ENCODE measurements around the gene MYMX. TPM values are rescaled to one million over a fixed set of nuclear protein-coding genes. Genes with fewer than 3 reads are reported as not detected.
"Not testable (repeated sequence)": the region's sequence is repeated elsewhere in the genome, so short reads cannot be mapped to it uniquely, and the experiment has no call there.

Gene MYMX
- total RNA-seq, 1 experiment from 2014 or later: not detected

- H3K4me3 ChIP-seq (ENCODE audit: low read depth, low read length, poor library complexity, severe bottlenecking): no peak overlapping the region
- TF ChIP-seq EZH2 (IDR thresholded peaks at IDR 0.05; ENCODE audit: borderline replicate concordance, low read depth, low read length, poor library complexity, severe bottlenecking): no peak
- no peak for TF ChIP-seq CTCF (conservative IDR thresholded peaks at IDR 0.05; ENCODE audit: low read depth, low read length)
- no peaks in the 10 kb centered on the region for H3K36me3 ChIP-seq (ENCODE audit: insufficient read depth, low read length, poor library complexity, severe bottlenecking)
- intact Hi-C loops (cut with micrococcal nuclease; ENCODE audit: unreplicated experiment): no loop called here
- no peaks in the 10 kb centered on the region for H3K9me3 ChIP-seq (ENCODE audit: low read depth, low read length, poor library complexity, severe bottlenecking)
- ChIA-PET CTCF (no interaction called here), POLR2A (ENCODE audit: low non-redundant PET) (interaction anchor here (0.6 kb wide), 1 partner anchor 66 kb away, joined by 7 read pairs; the partner anchor contains the start of gene HSP90AB1)
- BruUV-seq (replicated peaks): no TSS peak
- H3K27me3 ChIP-seq (replicated peaks; ENCODE audit: insufficient read depth, low read depth, low read length, poor library complexity): no peaks in the 10 kb centered on the region
- no peaks in the 10 kb centered on the region for H3K4me1 ChIP-seq (ENCODE audit: insufficient read depth, low read length, poor library complexity, severe bottlenecking)
- no peak for DNase-seq (ENCODE audit: low spot score)
- H3K27ac ChIP-seq (ENCODE audit: low read depth, low read length, poor library complexity, severe bottlenecking): no peak overlapping the region
These were observed 36.3 kb upstream of the MYMX start for GRCh38 chr6:44180406-44180805.

GRCh38 chr6:44180886-44181285 is 35.8 kb upstream of the MYMX start:
- Histone ChIP-seq H3K4me1 (ENCODE audit: insufficient read depth, low read length, poor library complexity, severe bottlenecking) (no peaks in the 10 kb centered on the region), H3K4me3 (ENCODE audit: low read depth, low read length, poor library complexity, severe bottlenecking) (no peak overlapping the region), H3K27me3 (replicated peaks; ENCODE audit: insufficient read depth, low read depth, low read length, poor library complexity) (no peaks in the 10 kb centered on the region), H3K36me3 (ENCODE audit: insufficient read depth, low read length, poor library complexity, severe bottlenecking) (no peaks in the 10 kb centered on the region), H3K9me3 (ENCODE audit: low read depth, low read length, poor library complexity, severe bottlenecking) (no peaks in the 10 kb centered on the region), H3K27ac (ENCODE audit: low read depth, low read length, poor library complexity, severe bottlenecking) (no peak overlapping the region)
- TF ChIP-seq CTCF (conservative IDR thresholded peaks at IDR 0.05; ENCODE audit: low read depth, low read length) (no peak), EZH2 (IDR thresholded peaks at IDR 0.05; ENCODE audit: borderline replicate concordance, low read depth, low read length, poor library complexity, severe bottlenecking) (no peak)
- ChIA-PET POLR2A (ENCODE audit: low non-redundant PET) (interaction anchor here (0.6 kb wide), 1 partner anchor 66 kb away, joined by 7 read pairs; the partner anchor contains the start of gene HSP90AB1), CTCF (no interaction called here)
- BruUV-seq (replicated peaks): no TSS peak
- intact Hi-C loops (cut with micrococcal nuclease; ENCODE audit: unreplicated experiment): no loop called here
- DNase-seq (ENCODE audit: low spot score): peak; percentile 24

GRCh38 chr6:44181784-44182183 is 34.9 kb upstream of the MYMX start:
- H3K9me3 ChIP-seq (ENCODE audit: low read depth, low read length, poor library complexity, severe bottlenecking); intact Hi-C loops (cut with micrococcal nuclease; ENCODE audit: unreplicated experiment); H3K36me3 ChIP-seq (ENCODE audit: insufficient read depth, low read length, poor library complexity, severe bottlenecking); POLR2A ChIA-PET (ENCODE audit: low non-redundant PET); DNase-seq (ENCODE audit: low spot score); CTCF ChIA-PET; H3K4me3 ChIP-seq (ENCODE audit: low read depth, low read length, poor library complexity, severe bottlenecking); H3K4me1 ChIP-seq (ENCODE audit: insufficient read depth, low read length, poor library complexity, severe bottlenecking); BruUV-seq (replicated peaks); H3K27me3 ChIP-seq (replicated peaks; ENCODE audit: insufficient read depth, low read depth, low read length, poor library complexity); H3K27ac ChIP-seq (ENCODE audit: low read depth, low read length, poor library complexity, severe bottlenecking): not testable (repeated sequence)

- H3K9me3 ChIP-seq (ENCODE audit: low read depth, low read length, poor library complexity, severe bottlenecking): no peaks in the 10 kb centered on the region
- intact Hi-C loops (cut with micrococcal nuclease; ENCODE audit: unreplicated experiment): no loop called here
- TF ChIP-seq CTCF (conservative IDR thresholded peaks at IDR 0.05; ENCODE audit: low read depth, low read length) (no peak), EZH2 (IDR thresholded peaks at IDR 0.05; ENCODE audit: borderline replicate concordance, low read depth, low read length, poor library complexity, severe bottlenecking) (no peak)
- H3K27ac ChIP-seq (ENCODE audit: low read depth, low read length, poor library complexity, severe bottlenecking): no peak overlapping the region
- no peaks in the 10 kb centered on the region for H3K27me3 ChIP-seq (replicated peaks; ENCODE audit: insufficient read depth, low read depth, low read length, poor library complexity)
- DNase-seq (ENCODE audit: low spot score): no peak
- H3K4me3 ChIP-seq (ENCODE audit: low read depth, low read length, poor library complexity, severe bottlenecking): no peak overlapping the region
- no peaks in the 10 kb centered on the region for H3K4me1 ChIP-seq (ENCODE audit: insufficient read depth, low read length, poor library complexity, severe bottlenecking)
- no peaks in the 10 kb centered on the region for H3K36me3 ChIP-seq (ENCODE audit: insufficient read depth, low read length, poor library complexity, severe bottlenecking)
- POLR2A ChIA-PET (ENCODE audit: low non-redundant PET): no interaction called here
- no TSS peak for BruUV-seq (replicated peaks)
- CTCF ChIA-PET: no interaction called here
These were observed 33.8 kb upstream of the MYMX start for GRCh38 chr6:44182911-44183390.

All from A673 (cell line).